ENCODE measurements around the gene KLHL35.

The KLHL35 gene

DNA sequence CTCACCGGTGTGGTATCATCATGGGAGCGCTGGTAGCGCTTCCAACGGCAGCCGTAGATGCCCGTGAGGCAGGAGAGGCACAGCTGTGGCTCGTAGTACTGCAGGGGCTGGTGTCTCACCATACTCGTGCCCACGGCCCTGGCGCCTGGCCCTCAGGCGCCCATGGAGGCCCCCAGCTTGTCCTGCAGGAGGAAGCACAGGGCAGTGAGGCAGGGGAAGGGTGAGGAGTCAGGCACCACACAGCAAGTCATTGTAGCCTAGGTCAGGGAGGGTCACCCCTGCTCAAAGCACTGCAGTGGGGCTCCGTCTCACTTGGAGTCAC, 44.6 kb upstream of the KLHL35 start:
- DNase-seq (ENCODE audit: low read depth) = no peak
- no peak overlapping the region for H3K4me3 ChIP-seq (ENCODE audit: low read depth, low read length)
- TF ChIP-seq CTCF (IDR thresholded peaks at IDR 0.05; ENCODE audit: insufficient read depth, low read depth, low read length, missing control alignments) = no peak

GRCh38 chr11:75476739-75477613, 44.0 kb upstream of the KLHL35 start:
- DNase-seq (ENCODE audit: low read depth) = no peak
- no peak overlapping the region for H3K4me3 ChIP-seq (ENCODE audit: low read depth, low read length)
- no peak for TF ChIP-seq CTCF (IDR thresholded peaks at IDR 0.05; ENCODE audit: insufficient read depth, low read depth, low read length, missing control alignments)

- no peak overlapping the region for H3K4me3 ChIP-seq (ENCODE audit: low read depth, low read length)
- peak; percentile 17 for DNase-seq (ENCODE audit: low read depth)
- TF ChIP-seq CTCF (IDR thresholded peaks at IDR 0.05; ENCODE audit: insufficient read depth, low read depth, low read length, missing control alignments) = no peak
Measured at GRCh38 chr11:75475767-75476650, 43.0 kb upstream of the KLHL35 start.

- no peak for TF ChIP-seq CTCF (IDR thresholded peaks at IDR 0.05; ENCODE audit: insufficient read depth, low read depth, low read length, missing control alignments)
- DNase-seq (ENCODE audit: low read depth) = peak; percentile 43
- H3K4me3 ChIP-seq (ENCODE audit: low read depth, low read length) = no peak overlapping the region
Measured at GRCh38 chr11:75474878-75475766, 42.1 kb upstream of the KLHL35 start.

GRCh38 chr11:75474240-75474639, 41.2 kb upstream of the KLHL35 start:
- no peak for DNase-seq (ENCODE audit: low read depth)
- no peak for TF ChIP-seq CTCF (IDR thresholded peaks at IDR 0.05; ENCODE audit: insufficient read depth, low read depth, low read length, missing control alignments)
- no peak overlapping the region for H3K4me3 ChIP-seq (ENCODE audit: low read depth, low read length)

DNA sequence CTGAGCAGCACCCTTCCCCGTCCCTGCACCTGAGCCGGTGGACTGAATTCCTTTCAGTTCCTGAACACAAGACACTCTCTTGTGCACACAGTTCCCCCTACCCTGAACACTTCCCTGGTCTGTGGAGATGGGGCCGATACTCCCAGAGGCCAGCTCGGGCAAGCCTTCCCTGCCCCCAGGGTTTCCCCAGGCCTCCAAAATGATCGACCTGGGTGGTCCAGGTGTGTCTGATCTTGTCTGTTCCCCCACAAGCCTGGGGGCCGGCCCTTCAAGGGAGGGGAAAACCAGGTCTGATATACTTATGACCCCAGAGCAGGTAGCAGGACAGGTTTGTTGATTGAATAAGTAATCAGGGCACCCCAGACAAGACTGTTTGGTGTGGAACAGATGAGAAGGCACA, 40.7 kb upstream of the KLHL35 start:
- no peak for TF ChIP-seq CTCF (IDR thresholded peaks at IDR 0.05; ENCODE audit: insufficient read depth, low read depth, low read length, missing control alignments)
- H3K4me3 ChIP-seq (ENCODE audit: low read depth, low read length) = no peak overlapping the region
- no peak for DNase-seq (ENCODE audit: low read depth)
